Activated T-cell treated with anti-CD3 and anti-CD28 coated beads for 24 hours (primary cell): ENCODE data around the gene STK4.
"Not testable (repeated sequence)": the region's sequence is repeated elsewhere in the genome, so short reads cannot be mapped to it uniquely, and the experiment has no call there.

Experiments used
- DNase-seq: peaks from one replicate; pipeline ENCODE4 v3.0.0-alpha.2; 2020; ENCODE audit warnings: low read depth

The STK4 gene

DNA sequence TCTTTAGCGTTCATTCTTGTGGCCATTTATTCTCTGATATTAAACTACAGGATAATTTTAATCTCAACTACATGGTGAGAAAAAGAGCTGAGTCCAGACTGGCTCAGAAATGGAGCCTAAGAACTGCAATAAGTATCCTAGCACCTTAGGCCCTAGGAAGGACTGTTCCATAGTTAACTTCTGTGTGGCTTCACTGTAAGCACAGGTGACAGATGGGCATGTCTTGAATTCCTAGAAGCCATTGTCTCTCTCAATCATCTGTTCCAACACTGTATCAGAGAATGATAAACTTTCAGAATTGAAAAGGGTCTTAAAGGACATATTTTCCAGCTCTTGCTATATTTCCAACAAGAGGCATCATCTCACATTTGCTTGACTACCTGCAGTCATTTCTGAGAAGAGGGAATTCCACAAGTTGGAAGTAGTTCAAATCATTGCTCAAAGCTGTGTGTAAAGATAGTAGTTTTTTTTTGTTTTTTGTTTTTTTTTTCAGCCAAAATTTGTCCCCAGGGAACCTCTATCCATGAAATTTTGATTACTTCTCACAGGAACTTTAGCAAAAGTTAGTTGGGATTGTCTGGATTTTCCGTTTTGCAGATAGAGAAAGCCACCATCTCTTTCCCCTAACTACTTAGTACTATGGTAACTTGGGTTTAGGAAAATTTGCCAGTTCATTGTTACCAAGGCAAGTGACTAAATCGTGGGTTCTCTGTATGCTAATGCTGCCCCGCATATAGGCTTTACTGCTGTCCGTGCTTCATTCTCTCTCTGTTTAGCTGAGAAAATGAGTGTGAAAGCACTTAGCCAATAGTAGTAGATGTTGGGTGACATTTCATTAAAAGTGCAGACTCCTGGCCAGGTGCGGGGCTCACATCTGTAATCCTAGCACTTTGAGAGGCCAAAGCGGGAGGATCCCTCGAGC is 87.4 kb downstream of the STK4 start:
- no peak for DNase-seq

DNA sequence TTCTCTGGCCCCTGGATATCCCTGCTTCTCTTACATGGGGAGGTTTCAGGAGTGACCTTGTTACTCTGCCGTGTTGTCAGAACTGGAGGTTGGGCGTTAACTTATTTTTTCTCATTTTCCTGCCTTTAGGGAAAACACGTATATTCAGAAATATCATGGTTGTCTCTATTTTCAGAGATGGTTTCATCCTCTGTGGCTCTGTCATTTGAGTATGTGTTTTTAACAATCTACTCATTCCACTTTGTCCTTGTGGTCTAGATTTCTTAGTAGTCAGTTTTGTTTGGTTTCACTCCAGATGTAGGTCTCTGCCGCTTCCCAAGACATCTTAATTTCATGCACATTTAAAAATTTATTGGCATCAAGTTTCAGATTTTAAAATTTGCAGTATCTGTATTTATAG is 88.7 kb downstream of the STK4 start:
- no peak for DNase-seq

DNA sequence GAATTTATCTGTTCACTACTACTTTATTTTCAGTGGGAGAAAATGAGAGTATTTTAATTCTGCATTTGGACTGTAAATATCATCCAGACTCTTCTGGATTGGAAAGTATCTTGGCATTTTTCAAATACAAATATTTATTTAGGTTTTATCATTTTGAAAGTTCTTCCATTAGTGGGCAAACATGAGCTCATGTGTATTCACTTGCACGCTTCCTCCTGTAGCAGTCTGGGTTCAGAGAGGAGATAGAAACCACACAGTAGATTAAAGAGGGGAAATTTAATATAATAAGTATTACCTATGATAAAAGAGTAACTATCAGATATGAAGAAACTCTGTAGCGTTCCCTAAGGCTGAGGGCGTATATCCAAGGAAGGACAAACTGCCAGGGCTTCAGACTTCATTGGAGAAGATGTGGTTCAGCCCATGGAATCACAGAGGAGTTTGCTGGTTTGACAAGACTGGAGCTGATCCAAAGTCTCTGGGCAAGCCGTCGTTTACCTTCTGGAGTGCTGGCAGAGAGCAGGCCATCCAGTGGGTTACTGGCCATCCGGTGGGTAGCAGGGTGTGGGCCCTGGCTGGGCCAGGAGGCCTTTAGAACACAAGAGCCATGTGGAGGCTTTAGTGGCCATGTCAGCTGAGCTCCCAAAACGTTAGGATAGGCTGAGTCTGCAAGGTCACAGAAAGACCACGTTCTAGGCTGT is 90.3 kb downstream of the STK4 start:
- no peak for DNase-seq

DNA sequence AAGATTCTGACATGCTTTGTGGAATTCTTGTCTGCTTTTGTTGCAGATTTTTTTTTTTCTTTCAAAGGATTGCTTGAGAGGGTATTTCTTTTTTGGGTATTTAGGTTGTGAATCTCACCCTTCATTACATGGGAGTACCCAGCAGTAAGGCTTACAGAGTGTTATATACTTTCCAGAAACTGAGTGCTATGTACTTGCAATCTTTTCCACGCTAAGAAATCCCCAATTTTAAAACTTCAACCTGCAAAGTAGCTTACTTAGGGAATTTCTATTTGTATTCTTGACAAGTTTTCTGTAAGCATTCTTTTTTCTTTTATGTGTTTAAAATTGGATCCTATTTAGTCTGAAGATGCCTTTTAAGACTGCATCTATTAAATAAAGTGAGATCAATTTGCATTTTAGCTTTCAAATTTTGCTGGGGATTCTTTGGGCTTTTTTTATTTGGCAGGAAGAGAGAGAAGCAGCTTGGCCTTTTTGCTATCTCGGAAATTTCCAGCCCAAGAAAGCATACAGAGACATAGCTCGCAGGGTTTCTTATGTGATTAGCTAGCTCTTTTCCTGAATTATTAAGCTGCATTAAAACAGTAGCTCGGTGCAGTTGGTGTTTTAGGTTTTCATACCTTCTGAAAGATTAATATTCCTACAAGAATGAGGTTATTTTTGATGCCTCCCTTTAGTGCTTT is 92.0 kb downstream of the STK4 start:
- DNase-seq: no peak

DNA sequence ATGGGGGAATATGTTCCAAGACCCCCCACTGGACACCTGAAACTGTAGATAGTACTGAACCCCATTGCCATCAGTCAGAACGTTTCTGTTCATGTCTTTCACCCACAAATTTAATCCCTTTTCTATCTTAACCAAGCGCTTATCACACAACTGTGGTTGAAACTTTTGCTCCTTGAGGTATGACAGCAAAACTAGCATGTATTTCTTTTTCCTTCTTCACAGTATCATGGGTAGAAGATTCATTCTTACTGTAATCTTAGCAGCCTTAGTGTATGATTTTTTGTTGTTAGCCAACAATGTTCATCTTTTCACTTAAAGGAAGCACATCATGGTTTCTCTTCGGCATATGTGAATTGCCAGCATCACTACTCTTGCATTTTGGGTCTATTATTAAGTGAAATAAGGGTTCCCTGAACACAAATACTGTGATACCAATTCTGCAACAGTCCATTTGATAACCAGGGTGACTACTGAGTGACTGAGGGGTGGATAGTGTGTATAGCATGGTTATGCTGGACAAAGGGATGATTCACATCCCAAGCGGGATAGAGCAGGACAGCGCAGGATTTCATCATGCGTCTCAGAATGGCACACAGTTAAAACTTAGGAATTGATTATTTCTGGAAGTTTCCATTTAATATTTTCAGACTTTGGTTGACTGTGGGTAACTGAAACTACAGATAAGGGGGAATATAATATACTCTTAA is 92.9 kb downstream of the STK4 start:
- DNase-seq: no peak

DNA sequence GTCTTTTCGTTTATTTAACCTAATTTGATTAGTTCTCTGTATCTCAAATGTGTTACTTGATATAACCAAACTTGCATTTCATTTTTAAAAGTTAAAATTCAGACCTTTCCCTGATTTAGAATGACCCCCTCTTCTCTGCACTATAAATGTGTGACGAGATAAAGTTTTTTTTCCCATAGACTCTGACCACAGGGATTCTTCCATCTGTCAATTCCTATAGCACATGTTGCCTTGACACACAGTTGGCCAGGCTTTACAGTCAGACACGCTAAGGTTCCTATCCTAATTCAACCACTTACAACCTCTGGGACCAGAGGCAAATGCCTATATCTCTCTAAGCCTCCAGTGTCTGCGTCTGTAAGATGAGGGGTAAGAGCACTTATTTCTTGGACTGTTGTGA is 94.0 kb downstream of the STK4 start:
- DNase-seq: no peak

DNA sequence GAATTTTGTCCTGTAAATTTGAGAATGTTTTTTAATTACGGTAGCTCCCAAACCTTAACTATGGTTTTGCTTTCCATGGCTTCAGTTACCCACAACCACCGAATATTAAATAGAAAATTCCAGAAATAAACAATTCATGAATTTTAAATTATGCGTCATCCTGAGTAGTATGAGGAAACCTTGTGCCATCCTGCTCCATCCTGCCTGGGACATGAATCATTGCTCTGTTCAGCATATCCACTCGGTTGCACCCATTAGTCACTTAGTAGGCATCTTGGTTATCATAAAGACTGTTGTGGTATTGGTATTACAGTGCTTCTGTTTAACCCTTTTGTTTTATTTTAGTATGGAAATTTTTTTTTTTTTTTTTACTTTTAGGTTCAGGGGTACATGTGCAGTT is 94.9 kb downstream of the STK4 start:
- DNase-seq: no peak

DNA sequence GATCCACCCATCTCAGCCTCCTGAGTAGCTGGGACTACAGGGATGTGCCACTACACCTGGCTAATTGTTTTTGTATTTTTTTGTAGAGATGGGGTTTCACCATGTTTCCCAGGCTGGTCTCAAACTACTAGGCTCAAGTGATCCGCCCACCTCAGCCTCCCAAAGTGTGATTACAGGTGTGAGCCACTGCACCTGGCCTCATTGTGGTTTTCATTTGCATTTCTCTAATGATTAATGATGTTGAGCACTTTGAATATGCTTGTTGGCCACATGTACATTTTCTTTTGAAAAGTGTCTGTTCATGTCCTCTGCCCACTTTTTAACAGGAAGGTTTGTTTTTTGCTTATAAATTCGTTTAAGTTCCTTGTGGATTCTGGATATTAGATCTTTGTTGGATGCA is 96.8 kb downstream of the STK4 start:
- not testable (repeated sequence) for DNase-seq

DNA sequence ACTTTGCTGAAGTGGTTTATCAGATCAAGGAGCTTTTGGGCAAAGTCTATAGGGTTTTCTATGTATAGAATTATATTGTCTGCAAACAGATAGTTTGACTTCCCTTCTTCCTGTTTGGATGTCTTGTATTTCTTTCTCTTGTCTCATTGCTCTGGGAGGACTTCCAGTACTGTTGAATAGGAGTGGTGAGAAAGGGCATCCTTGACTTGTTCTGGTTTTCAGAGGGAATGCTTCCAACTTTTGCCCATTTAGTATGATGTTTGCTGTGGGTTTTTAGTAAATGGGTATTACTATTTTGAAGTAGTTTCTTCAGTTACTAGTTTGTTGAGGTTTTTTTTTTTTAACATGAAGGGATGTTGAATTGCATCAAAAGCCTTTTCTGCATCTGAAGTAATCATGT is 98.5 kb downstream of the STK4 start:
- DNase-seq: no peak

DNA sequence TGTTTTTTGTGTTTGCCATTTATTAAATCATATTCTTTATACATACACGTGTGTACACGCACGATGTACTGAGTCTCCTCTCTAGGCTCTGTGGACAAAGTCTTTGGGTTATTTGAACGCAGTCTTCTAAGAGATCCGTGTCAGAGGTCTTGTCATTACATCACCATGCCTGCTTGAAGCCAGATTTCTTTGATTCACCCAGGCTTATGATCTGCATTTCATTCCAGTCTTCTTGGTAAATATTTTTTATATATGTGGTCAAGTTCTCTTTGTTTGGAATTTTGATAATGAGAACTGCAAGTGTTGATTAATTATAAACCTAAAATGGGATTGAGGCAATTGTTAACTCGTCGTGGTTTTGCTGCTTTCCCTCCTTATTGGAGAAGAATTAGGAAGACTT is 100.1 kb downstream of the STK4 start:
- DNase-seq: no peak

DNA sequence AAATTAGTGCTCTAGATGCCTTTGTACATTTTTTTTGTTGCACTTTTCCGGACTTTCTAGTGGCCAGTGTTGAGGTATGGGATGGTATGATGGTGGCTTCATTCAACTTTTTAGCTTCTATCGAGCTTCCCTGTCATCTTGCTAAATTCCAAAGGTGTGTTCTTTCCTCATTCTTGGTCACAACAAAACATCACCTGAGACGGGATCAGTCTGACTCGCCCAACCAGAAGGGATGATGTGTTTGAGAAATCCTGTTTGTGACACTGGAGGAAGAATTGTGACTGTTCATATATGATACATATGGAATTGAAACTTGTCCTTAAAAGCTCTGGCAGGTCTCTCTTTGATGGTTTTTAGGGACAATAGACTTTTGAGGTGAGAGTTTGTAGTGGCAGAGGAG is 100.8 kb downstream of the STK4 start:
- no peak for DNase-seq

DNA sequence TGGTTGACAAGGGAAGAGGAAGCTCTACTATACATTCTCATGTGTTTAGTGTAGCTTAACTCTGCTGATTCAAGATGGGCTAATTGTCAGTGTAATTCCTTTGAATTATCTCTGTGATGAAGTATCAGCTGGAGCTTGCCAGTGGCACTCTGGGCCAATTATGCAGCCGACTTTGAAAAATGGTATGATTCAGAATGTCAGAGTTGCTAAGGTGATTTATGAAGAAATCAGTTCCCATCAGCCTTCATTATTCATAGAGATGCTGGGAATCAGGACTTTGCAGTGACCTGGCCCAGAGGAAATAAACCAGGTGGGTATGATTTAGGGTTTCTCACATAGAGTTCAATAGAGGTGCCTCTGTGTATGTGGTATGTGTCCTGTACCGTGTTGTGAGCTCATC is 101.2 kb downstream of the STK4 start:
- DNase-seq: no peak

DNA sequence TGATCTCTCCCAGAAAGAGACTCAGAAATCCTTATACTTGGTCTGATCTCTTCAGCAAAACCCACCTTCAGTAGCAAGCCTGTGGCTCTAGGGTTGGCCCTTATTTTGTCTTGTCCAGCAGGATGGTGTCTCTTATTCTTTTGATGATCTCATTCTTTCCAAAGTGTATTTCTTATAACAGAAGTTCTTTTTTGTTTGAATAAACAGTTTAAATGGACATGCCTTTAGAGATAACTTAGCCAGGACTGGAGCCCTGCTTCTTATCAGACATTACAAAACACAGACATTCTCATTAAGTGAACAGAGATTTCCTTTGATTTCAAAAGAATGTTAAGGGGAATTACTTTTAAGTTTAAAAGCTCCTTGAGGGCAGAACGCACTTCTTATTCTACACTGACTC is 102.9 kb downstream of the STK4 start:
- DNase-seq: no peak

DNA sequence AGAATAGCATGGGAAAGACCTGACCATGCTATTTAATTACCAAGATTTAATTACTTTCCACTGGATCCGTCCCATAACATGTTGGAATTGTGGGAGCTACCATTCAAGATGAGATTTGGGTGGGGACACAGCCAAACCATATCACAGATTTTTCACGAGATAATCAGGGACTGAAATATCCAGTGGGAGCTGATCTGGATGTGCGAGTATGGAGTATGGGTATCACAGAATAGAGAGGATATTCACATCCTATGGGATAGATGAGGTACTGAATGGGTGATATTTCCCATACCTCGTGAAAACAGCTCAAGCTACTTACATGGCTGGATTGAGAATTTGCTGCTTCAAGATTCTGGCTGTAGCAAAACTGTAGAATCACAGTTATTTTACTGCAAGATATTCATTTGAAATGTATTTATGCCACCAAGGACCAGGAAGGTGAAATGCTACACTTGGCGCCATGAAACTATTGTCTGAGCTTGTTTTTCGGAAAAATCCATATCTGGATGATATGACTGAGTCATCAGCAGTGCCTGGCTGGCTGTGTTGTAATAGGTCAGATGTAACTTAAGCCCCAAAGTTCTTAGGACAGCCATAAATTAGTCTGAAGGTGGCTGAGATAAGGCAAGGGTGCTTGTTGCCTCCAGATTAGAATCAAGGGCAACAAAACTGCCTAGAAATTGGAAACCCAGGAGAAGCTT is 104.8 kb downstream of the STK4 start:
- no peak for DNase-seq

DNA sequence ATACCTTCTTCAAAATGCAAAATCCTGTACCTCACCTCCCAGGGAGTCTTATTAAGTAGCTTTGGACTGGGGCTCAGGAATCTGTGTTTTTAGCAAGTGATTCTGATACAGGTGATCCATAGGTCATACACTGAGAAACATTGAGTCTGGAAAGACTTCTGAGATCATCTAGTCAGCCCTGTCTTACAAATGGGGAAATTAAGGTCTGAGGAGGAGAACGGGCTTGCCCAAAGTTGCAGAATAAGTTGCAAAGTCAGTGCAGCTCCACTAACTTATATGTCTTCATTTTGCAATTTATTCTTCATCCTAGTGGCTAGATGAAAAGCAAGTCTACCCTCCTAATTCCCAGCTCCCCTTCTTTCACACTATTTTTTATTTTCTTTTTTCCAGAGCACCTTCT is 105.8 kb downstream of the STK4 start:
- no peak for DNase-seq

DNA sequence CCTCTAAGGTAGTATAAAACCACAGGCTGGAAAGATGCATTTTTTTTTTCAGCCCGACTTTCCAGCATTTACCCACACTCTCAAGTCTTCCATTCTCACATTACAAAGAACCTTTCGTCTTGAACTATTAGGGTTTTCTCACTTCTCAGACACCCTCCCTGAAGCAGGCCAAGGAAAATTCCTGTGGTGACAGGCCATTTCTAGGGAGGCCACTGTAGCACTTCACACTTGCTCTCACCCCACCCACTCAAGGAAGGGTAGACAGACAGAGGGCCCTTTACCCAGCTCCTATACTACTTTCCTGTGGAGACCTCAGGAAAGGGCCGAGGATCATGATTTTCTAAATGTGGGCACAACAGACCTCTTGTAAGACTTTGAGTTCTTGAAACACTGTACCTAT is 106.9 kb downstream of the STK4 start:
- no peak for DNase-seq

DNA sequence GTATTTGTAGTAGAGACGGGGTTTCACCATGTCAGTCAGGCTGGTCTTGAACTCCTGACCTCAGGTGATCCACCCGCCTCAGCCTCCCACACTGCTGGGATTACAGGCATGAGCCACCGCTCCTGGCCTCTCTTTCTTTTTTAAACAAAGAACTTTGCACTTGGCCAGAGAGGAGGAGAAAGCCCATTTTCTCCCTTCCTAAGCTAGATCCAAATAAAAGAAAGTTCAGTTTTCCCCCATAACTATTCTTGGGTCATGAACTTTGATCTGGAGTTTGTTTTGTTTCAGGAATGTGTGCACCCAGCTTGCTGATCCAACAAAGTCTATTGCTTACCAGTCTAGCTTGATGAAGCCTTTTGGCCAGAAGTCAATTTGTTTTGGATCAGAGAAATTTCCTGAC is 111.2 kb downstream of the STK4 start:
- DNase-seq: no peak

DNA sequence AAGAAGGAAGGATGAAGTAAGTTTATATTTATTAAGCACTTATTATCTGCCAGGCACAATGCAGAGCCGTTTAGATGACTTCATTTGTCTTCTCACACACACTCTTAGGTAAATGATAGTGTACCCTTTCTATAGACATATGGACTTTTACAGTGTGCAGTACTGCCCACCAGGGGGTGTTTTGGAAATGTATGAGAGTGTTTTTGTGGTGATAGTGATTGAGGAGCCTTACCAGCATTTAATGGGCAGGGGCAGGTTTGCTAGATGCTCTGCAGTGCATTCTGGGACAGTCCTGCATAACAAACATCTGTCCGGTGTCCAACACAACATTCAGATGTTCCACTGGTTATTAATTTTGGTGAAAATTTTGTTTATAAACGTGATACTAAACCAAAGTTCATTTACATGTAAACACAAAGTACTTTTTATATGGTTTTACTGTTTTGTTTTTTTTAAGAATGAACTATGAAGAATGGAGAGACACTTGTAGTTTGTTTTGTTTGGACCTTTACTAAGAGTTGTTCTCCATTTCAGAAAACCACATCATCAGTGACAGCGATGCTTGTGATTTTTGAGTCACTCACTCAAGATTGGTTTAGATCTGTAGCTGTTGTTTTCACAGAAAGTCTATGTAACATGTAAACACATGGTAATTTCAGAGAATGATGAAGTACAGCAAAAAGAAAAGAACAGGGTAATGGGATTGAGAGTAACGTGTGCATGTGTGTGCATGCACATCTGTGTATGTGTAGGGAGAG is 114.7 kb downstream of the STK4 start:
- no peak for DNase-seq

DNA sequence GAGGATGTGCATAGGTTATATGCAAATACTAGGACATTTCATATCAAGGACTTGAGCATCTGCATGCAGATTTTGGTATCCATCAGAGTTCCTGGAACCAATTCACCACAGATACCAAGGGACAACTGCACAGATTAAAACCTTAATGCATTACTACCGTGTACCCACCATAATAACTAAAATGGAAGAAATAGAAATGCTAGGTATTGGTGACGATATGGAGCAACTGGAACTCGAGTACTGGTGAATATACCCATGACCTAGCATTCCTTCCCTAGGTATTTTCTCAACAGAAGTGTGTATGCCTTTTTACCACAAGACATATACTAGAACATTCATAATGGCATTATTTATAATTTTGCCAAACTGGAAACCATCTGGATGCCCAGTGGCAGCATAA is 116.2 kb downstream of the STK4 start:
- DNase-seq: no peak

DNA sequence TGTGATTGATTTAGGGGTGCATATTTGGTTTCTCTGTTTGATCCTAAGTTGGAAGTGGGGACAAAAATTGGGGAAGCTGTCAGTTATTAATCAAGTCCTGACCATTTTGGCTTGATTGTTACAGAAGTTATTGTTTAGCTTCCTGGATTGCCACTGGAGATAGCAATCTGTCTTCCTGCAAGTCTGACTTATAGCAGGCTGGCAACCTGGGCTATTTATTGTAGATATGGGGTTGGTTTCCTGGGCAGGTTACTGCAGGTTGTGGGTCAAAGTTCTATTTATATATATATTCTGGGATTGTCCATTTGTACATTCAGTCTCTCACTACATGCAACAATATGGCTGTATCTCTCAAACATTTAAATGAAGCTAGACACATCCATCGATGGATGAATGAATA is 116.8 kb downstream of the STK4 start:
- no peak for DNase-seq

DNA sequence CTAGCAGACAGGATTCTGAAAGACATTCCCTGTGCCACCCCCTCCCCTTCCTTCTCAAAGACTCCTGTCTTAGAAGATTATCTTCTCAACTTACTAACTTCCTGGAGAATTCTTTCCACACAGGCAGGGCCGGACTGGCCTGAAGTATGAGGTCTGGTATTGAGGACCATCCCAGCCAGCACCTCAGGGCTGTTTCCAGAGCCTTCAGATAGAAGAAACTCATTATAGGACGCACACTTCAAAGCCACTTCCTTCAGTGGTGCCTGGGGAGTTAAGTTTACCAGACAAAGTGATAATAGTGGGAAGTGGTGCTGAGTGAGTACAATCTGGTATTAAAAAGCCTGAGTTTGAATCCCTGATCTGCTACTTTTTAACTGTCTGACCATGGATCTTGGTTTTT is 119.0 kb downstream of the STK4 start:
- DNase-seq: no peak
